Ascending aorta (tissue), 2 donors: ENCODE measurements around the gene PA2G4. TPM values are rescaled to one million over a fixed set of nuclear protein-coding genes. Genes with fewer than 3 reads are reported as not detected.

Experiments
- DNase-seq, 2 donors: peaks; one replicate each; pipeline ENCODE4 v3.0.0-alpha.2; 2019; ENCODE audit warnings: low spot score in 2 of 2
- H3K27ac ChIP-seq, 2 donors: fragments of 200-600 bp; sonication (generic); one replicate each; pipeline ENCODE4 v1.5.1; 2016 to 2017; ENCODE audit warnings: mild to moderate bottlenecking in 1 of 2
- H3K27me3 ChIP-seq: fragments of 200-600 bp; sonication (generic); one replicate; pipeline ENCODE4 v1.5.1; 2017
- H3K36me3 ChIP-seq, 2 donors: fragments of 200-600 bp; sonication (generic); one replicate each; pipeline ENCODE4 v1.5.1; 2016
- H3K4me1 ChIP-seq, 2 donors: fragments of 200-600 bp; sonication (generic); one replicate each; pipeline ENCODE4 v1.5.1; 2016 to 2017; ENCODE audit warnings: mild to moderate bottlenecking in 1 of 2
- H3K4me3 ChIP-seq, 2 donors: fragments of 200-600 bp; sonication (generic); one replicate each; pipeline ENCODE4 v1.5.1; 2016 to 2017; ENCODE audit warnings: mild to moderate bottlenecking in 1 of 2
- H3K9me3 ChIP-seq, 2 donors: fragments of 200-600 bp; sonication (generic); one replicate each; pipeline ENCODE4 v1.5.1; 2016
- CTCF ChIP-seq, 3 experiments: fragments of 200-600 bp in 2 of 3; fragments of 450-650 bp in 1 of 3; sonication (generic) in 2 of 3; IDR thresholded peaks; one replicate each; pipeline ENCODE4 v1.5.1; 2016 to 2019; ENCODE audit warnings: antibody characterized with exemption in 3 of 3, mild to moderate bottlenecking in 1 of 3, moderate library complexity in 1 of 3
- intact Hi-C: fragments of 100-400 bp; cut with DNase I; formaldehyde crosslinking; loops from one replicate; pipeline ENCODE4 v1.15.1; 2023
- total RNA-seq: library from RNA; depleted of rRNA; stranded (reverse); fragments of >200 nt; gene quantifications from one replicate; pipeline ENCODE4 v1.1.0, GENCODE V29; 2016

Gene PA2G4
- total RNA-seq, 1 donor from 2014 or later, result 101 TPM

- Histone ChIP-seq H3K4me3 (no peak overlapping the region), H3K4me1 (no peaks in the 10 kb centered on the region), H3K27me3 (no peaks in the 10 kb centered on the region), H3K36me3 (no peaks in the 10 kb centered on the region), H3K9me3 (no peaks in the 10 kb centered on the region), H3K27ac (no peak overlapping the region)
- no peak for DNase-seq
- intact Hi-C loops, result no loop called here
- no peak for TF ChIP-seq CTCF (IDR thresholded peaks at IDR 0.05)
Observed at GRCh38 chr12:56086608-56087007, 17.8 kb upstream of the PA2G4 start.

GRCh38 chr12:56087220-56087619 lies 17.1 kb upstream of the PA2G4 start:
- Histone ChIP-seq H3K27me3 (no peaks in the 10 kb centered on the region), H3K4me3 (no peak overlapping the region), H3K36me3 (no peaks in the 10 kb centered on the region), H3K4me1 (no peaks in the 10 kb centered on the region), H3K9me3 (no peaks in the 10 kb centered on the region), H3K27ac (no peak overlapping the region)
- no peak for TF ChIP-seq CTCF (IDR thresholded peaks at IDR 0.05)
- no peak for DNase-seq
- intact Hi-C loops, result no loop called here

- no peak overlapping the region for H3K27ac ChIP-seq
- H3K4me1 ChIP-seq, result no peaks in the 10 kb centered on the region
Observed at GRCh38 chr12:56097738-56098137, 6.6 kb upstream of the PA2G4 start.

GRCh38 chr12:56098592-56098991 lies 5.8 kb upstream of the PA2G4 start:
- Histone ChIP-seq H3K27me3 (no peaks in the 10 kb centered on the region), H3K4me3 (no peak overlapping the region)
- intact Hi-C loops, result no loop called here

More at GRCh38 chr12:56097738-56098137, 6.6 kb upstream of the PA2G4 start:
- Histone ChIP-seq H3K36me3 (no peaks in the 10 kb centered on the region), H3K9me3 (no peaks in the 10 kb centered on the region), H3K4me3 (no peak overlapping the region), H3K27me3 (no peaks in the 10 kb centered on the region)
- no peak for TF ChIP-seq CTCF (IDR thresholded peaks at IDR 0.05)
- DNase-seq, result no peak
- intact Hi-C loops, result no loop called here

DNA sequence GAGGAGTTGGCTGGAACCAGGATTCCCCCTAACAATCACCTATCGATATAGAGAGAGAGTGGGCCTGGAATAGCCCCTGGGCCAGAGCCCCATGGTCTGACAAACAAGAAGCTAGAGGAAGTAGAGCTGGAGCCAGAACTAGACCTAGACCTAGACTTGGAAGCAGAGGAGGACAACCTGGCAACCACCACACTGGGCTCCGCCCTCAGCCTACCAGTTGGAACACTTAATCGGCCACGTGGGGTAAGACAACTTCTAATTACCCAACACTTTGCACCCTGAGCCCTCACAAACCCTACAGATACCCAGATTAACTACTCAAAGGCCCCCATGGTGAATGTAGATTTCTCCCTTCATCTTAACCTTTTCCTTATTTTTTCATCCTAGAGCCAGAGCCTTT lies 4.6 kb upstream of the PA2G4 start:
- no peaks in the 10 kb centered on the region for H3K4me1 ChIP-seq
- no peak overlapping the region for H3K4me3 ChIP-seq
- no peaks in the 10 kb centered on the region for H3K9me3 ChIP-seq
- H3K27me3 ChIP-seq, result no peaks in the 10 kb centered on the region
- H3K36me3 ChIP-seq, result no peaks in the 10 kb centered on the region
- no peak overlapping the region for H3K27ac ChIP-seq
- TF ChIP-seq CTCF (IDR thresholded peaks at IDR 0.05), result no peak
- intact Hi-C loops, result no loop called here
- no peak for DNase-seq

More at GRCh38 chr12:56098592-56098991, 5.8 kb upstream of the PA2G4 start:
- H3K4me1 ChIP-seq, result no peaks in the 10 kb centered on the region
- H3K9me3 ChIP-seq, result no peaks in the 10 kb centered on the region
- no peak overlapping the region for H3K27ac ChIP-seq
- no peak for TF ChIP-seq CTCF (IDR thresholded peaks at IDR 0.05)
- DNase-seq, result no peak
- no peaks in the 10 kb centered on the region for H3K36me3 ChIP-seq

DNA sequence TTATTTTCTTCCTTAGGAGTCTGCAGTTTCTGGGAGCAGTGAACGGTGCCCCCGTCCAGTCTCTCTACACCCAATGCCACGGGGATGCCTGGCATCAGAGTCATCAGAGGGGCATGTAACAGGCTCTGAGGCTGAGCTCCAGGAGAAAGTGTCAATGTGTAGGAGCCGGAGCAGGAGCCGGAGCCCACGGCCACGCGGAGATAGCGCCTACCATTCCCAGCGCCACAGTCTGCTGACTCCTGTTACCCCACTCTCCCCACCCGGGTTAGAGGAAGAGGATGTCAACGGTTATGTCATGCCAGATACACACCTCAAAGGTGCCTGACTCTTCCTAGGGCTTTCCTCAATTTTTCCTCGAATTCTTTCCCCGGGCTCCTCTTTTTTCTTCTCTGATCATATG lies 3.3 kb upstream of the PA2G4 start:
- H3K36me3 ChIP-seq, result no peaks in the 10 kb centered on the region
- TF ChIP-seq CTCF (IDR thresholded peaks at IDR 0.05), result no peak
- no peaks in the 10 kb centered on the region for H3K27me3 ChIP-seq
- DNase-seq, result no peak
- H3K4me3 ChIP-seq, result no peak overlapping the region
- no peak overlapping the region for H3K27ac ChIP-seq
- intact Hi-C loops, result no loop called here
- peaks cover 0 to 10% of the 10 kb centered on the region in 2 donors for H3K4me1 ChIP-seq
- H3K9me3 ChIP-seq, result no peaks in the 10 kb centered on the region
